ENCODE data around the gene MAPKAPK2. TPM values are rescaled to one million over a fixed set of nuclear protein-coding genes. Genes with fewer than 3 reads are reported as not detected.

The MAPKAPK2 gene
- total and polyA plus RNA-seq, 2 donors (not counting 1 experiment from before 2014, with no cell fraction given): 60.3 to 85.8 TPM

GRCh38 chr1:206658264-206658980, 26.3 kb upstream of the MAPKAPK2 start:
- Mint-ChIP-seq H3K4me3 (peak overlapping the region; percentile 49), H3K4me1 (peaks cover 21% of the 10 kb centered on the region)
- no peaks in the 10 kb centered on the region for H3K36me3 ChIP-seq (replicated peaks in 1 of 2; ENCODE audit: control extremely low read depth in 1 of 2, control insufficient read depth in 1 of 2, extremely low read depth in 1 of 2, insufficient read depth in 2 of 2, low read length in 1 of 2)

More at GRCh38 chr1:206658264-206658980, 26.3 kb upstream of the MAPKAPK2 start:
- CTCF ChIA-PET: interaction anchor here (0.8 to 18.6 kb wide), 38 partner anchors 9 to 330 kb away, joined by 3 to 215 read pairs (median 6); partner anchors contain the start of genes DYRK3, EIF2D, FCMR and MAPKAPK2
- Histone ChIP-seq H3K9ac (ENCODE audit: low read length) (peak overlapping the region; percentile 26), H3K4me2 (replicated peaks; ENCODE audit: low read depth, low read length, poor library complexity, severe bottlenecking) (peak overlapping the region; percentile 75), H2AFZ (ENCODE audit: insufficient read depth, low read depth, low read length, poor library complexity, severe bottlenecking) (peak overlapping the region; percentile 46), H3K4me3 (ENCODE audit: control extremely low read depth in 1 of 5, extremely low read depth in 1 of 5, insufficient read depth in 1 of 5, low read depth in 2 of 5, low read length in 4 of 5) (peak overlapping the region in 3 of 5 experiments; percentile 8 to 51 (median 12)), H4K20me1 (ENCODE audit: control insufficient read depth, insufficient read depth, low read length, poor library complexity, severe bottlenecking) (no peaks in the 10 kb centered on the region), H3K4me1 (ENCODE audit: control insufficient read depth in 2 of 2, insufficient read depth in 2 of 2, low read length in 2 of 2) (peaks cover 16 to 17% of the 10 kb centered on the region in 2 donors), H3K79me2 (ENCODE audit: control insufficient read depth, insufficient read depth, low read length) (no peaks in the 10 kb centered on the region), H3K27ac (ENCODE audit: low read length in 2 of 2) (no peak overlapping the region), H3K9me3 (ENCODE audit: control extremely low read depth in 1 of 3, control insufficient read depth in 2 of 3, insufficient read depth in 1 of 3, low read length in 2 of 3) (no peaks in the 10 kb centered on the region), H3K27me3 (replicated peaks in 1 of 4; ENCODE audit: control extremely low read depth in 1 of 4, control insufficient read depth in 3 of 4, insufficient read depth in 4 of 4, low read length in 3 of 4) (peaks cover 0 to 34% (median 11%) of the 10 kb centered on the region in 4 experiments)
- peaks cover 30% of the 10 kb centered on the region for H3K27me3 Mint-ChIP-seq
- H3K27ac Mint-ChIP-seq: peak overlapping the region; percentile 1
- no peaks in the 10 kb centered on the region for H3K9me3 Mint-ChIP-seq (ENCODE audit: insufficient read depth)
- TF ChIP-seq EZH2 (IDR thresholded peaks at IDR 0.05; ENCODE audit: borderline replicate concordance, insufficient read depth, low read depth, low read length, poor library complexity, severe bottlenecking) (no peak), CTCF (IDR thresholded peaks at IDR 0.05) (peak; percentile 96)
- intact Hi-C loops (cut with micrococcal nuclease): loop anchor here (1.0 kb wide), 1 partner anchor 324 kb away; no protein-coding TSS in a partner anchor
- DNase-seq (peak; percentile 72), ATAC-seq (ENCODE audit: low read depth) (peak; percentile 85)
- POLR2A ChIA-PET: interaction anchor here (0.8 to 0.9 kb wide), 2 partner anchors 15 to 27 kb away, joined by 3 to 6 read pairs; no protein-coding TSS in a partner anchor
- 21% methylated on average over 16 of the region's 22 CpGs for WGBS (ENCODE audit: insufficient coverage)
